SH-SY5Y (cell line): ENCODE results near the gene CACNA1F.

Experiments used
- GATA2 ChIP-seq: IDR thresholded peaks from 2 replicates; pipeline ENCODE4 v1.6.1; 2011; ENCODE audit warnings: mild to moderate bottlenecking, low read depth, low read length
- GATA3 ChIP-seq: IDR thresholded peaks from 2 replicates; pipeline ENCODE4 v1.6.1; 2011; ENCODE audit warnings: low read depth, mild to moderate bottlenecking, low read length, moderate library complexity

- TF ChIP-seq GATA2 (no peak), GATA3 (no peak)
Measured at GRCh38 chrX:49206543-49206942, 26.6 kb downstream of the CACNA1F start.
